GM23338 (cell line): ENCODE data around the gene ATP6V1F. TPM values are rescaled to one million over a fixed set of nuclear protein-coding genes. Genes with fewer than 3 reads are reported as not detected.

Source experiments
- ATAC-seq: fragments of 200-7000 bp; cut with Tn5 transposase; 3 replicates; pipeline ENCODE4 v1.9.1; 2020
- DNase-seq: peaks from one replicate; pipeline ENCODE4 v3.0.0-alpha.2; 2015; ENCODE audit warnings: low spot score
- H2AFZ ChIP-seq: fragments of 200-600 bp; sonication (generic); 2 replicates; pipeline ENCODE4 v1.8.0; 2016; ENCODE audit warnings: antibody characterized with exemption, mild to moderate bottlenecking, moderate library complexity
- H3F3A ChIP-seq: fragments of 200-600 bp; sonication (generic); replicated peaks from 2 replicates; pipeline ENCODE4 v1.8.0; 2017; ENCODE audit warnings: antibody characterized with exemption, mixed run types, low read depth
- H3K27ac ChIP-seq: fragments of 200-600 bp; sonication (generic); 2 replicates; pipeline ENCODE4 v1.6.1; 2016; ENCODE audit warnings: low read depth
- H3K27me3 ChIP-seq: fragments of 200-600 bp; sonication (generic); 2 replicates; pipeline ENCODE4 v1.8.0; 2016; ENCODE audit warnings: mild to moderate bottlenecking, mixed run types, moderate library complexity; ENCODE audit not compliant: insufficient read depth
- H3K36me3 ChIP-seq: fragments of 200-600 bp; sonication (generic); 2 replicates; pipeline ENCODE4 v1.8.0; 2016; ENCODE audit warnings: mild to moderate bottlenecking; ENCODE audit not compliant: insufficient read depth
- H3K4me1 ChIP-seq: fragments of 200-600 bp; sonication (generic); 2 replicates; pipeline ENCODE4 v1.8.0; 2016; ENCODE audit warnings: mild to moderate bottlenecking, moderate library complexity; ENCODE audit not compliant: insufficient read depth
- H3K4me2 ChIP-seq: fragments of 200-600 bp; sonication (generic); 2 replicates; pipeline ENCODE4 v1.7.1; 2017; ENCODE audit warnings: mixed run types
- H3K4me3 ChIP-seq: fragments of 200-600 bp; sonication (generic); 2 replicates; pipeline ENCODE4 v1.6.1; 2016; ENCODE audit warnings: mixed run types
- H3K79me2 ChIP-seq: fragments of 200-600 bp; sonication (generic); replicated peaks from 2 replicates; pipeline ENCODE4 v1.8.0; 2017; ENCODE audit warnings: mild to moderate bottlenecking; ENCODE audit not compliant: insufficient read depth
- H3K9me2 ChIP-seq: fragments of 200-600 bp; sonication (generic); 2 replicates; pipeline ENCODE4 v1.8.0; 2017; ENCODE audit not compliant: insufficient read depth
- H4K20me1 ChIP-seq: fragments of 200-600 bp; sonication (generic); replicated peaks from 2 replicates; pipeline ENCODE4 v1.8.0; 2017; ENCODE audit warnings: mild to moderate bottlenecking; ENCODE audit not compliant: insufficient read depth
- H3K27ac Mint-ChIP-seq: 2 replicates; pipeline ENCODE4 v1.8.0; 2020; ENCODE audit warnings: inconsistent platforms, mild to moderate bottlenecking, moderate library complexity, mixed read lengths
- H3K27me3 Mint-ChIP-seq: 3 replicates; pipeline ENCODE4 v1.8.0; 2022; ENCODE audit warnings: low read depth, mild to moderate bottlenecking, moderate library complexity, mixed read lengths, inconsistent platforms; ENCODE audit not compliant: insufficient read depth, poor library complexity
- H3K36me3 Mint-ChIP-seq: 3 replicates; pipeline ENCODE4 v1.8.0; 2021; ENCODE audit warnings: low read depth, mild to moderate bottlenecking, inconsistent platforms, moderate library complexity, mixed read lengths
- H3K4me1 Mint-ChIP-seq: 3 replicates; pipeline ENCODE4 v1.8.0; 2020; ENCODE audit warnings: mild to moderate bottlenecking, inconsistent platforms, mixed read lengths
- H3K4me3 Mint-ChIP-seq: 3 replicates; pipeline ENCODE4 v1.8.0; 2021; ENCODE audit warnings: moderate library complexity, mild to moderate bottlenecking, inconsistent platforms, mixed read lengths
- H3K9me3 Mint-ChIP-seq: 3 replicates; pipeline ENCODE4 v1.8.0; 2020; ENCODE audit warnings: moderate library complexity, mild to moderate bottlenecking, inconsistent platforms, mixed read lengths
- CREB1 ChIP-seq: fragments of 250-450 bp; sonication (Bioruptor Pico); IDR thresholded peaks from 2 replicates; pipeline ENCODE4 v1.5.0; 2020; ENCODE audit warnings: low read depth, mild to moderate bottlenecking, moderate library complexity
- EZH2 ChIP-seq: fragments of 200-600 bp; sonication (generic); IDR thresholded peaks from one replicate; pipeline ENCODE4 v1.8.0; 2017; ENCODE audit warnings: antibody characterized with exemption, mild to moderate bottlenecking, low read depth; ENCODE audit not compliant: unreplicated experiment
- EZH2phosphoT487 ChIP-seq: fragments of 200-600 bp; sonication (generic); IDR thresholded peaks from one replicate; pipeline ENCODE4 v1.8.1; 2018; ENCODE audit warnings: antibody characterized with exemption; ENCODE audit not compliant: unreplicated experiment
- JUNB ChIP-seq: IDR thresholded peaks from one replicate; pipeline ENCODE4 v1.6.1; 2016; ENCODE audit warnings: antibody characterized with exemption; ENCODE audit not compliant: unreplicated experiment
- NANOG ChIP-seq: IDR thresholded peaks from 2 replicates; pipeline ENCODE4 v1.6.1; 2016; ENCODE audit warnings: antibody characterized with exemption, borderline replicate concordance
- POLR2AphosphoS5 ChIP-seq: IDR thresholded peaks from 2 replicates; pipeline ENCODE4 v1.6.1; 2016; ENCODE audit warnings: antibody characterized with exemption, low read depth
- STAT1 ChIP-seq: IDR thresholded peaks from one replicate; pipeline ENCODE4 v1.6.1; 2016; ENCODE audit warnings: antibody characterized with exemption; ENCODE audit not compliant: unreplicated experiment
- ZNF114 ChIP-seq: fragments of 250-450 bp; sonication (Bioruptor Pico); IDR thresholded peaks from 2 replicates; pipeline ENCODE4 v1.5.0; 2020; ENCODE audit warnings: mild to moderate bottlenecking, moderate library complexity
- ZNF331 ChIP-seq: fragments of 250-450 bp; sonication (Bioruptor Pico); IDR thresholded peaks from 2 replicates; pipeline ENCODE4 v1.5.0; 2020; ENCODE audit warnings: low read depth, mild to moderate bottlenecking, moderate library complexity
- polyA plus RNA-seq: library from polyadenylated mRNA; unstranded; fragments of >200 nt; fragmentation: Nextera tagmentation; extraction: Ambion mirVana; gene quantifications from 2 replicates; pipeline ENCODE4 v1.2.1, GENCODE V29; 2016
- total RNA-seq: library from RNA; depleted of rRNA; stranded (reverse); fragments of >200 nt; shearing (Covaris generic); gene quantifications from 2 replicates; pipeline ENCODE4 v1.2.3, GENCODE V29; 2014
- TF ChIP-seq, protein P1 (sequence below): fragments of 250-450 bp; sonication (Bioruptor Pico); IDR thresholded peaks from 2 replicates; pipeline ENCODE4 v1.5.0; 2020; ENCODE audit warnings: mild to moderate bottlenecking, moderate library complexity
- TF ChIP-seq, protein P2 (sequence below): IDR thresholded peaks from 2 replicates; pipeline ENCODE4 v1.6.1; 2016; ENCODE audit warnings: antibody characterized with exemption
- TF ChIP-seq, protein P3 (sequence below): IDR thresholded peaks from one replicate; pipeline ENCODE4 v1.6.1; 2018; ENCODE audit warnings: antibody characterized with exemption; ENCODE audit not compliant: unreplicated experiment
- TF ChIP-seq, protein P4 (sequence below), 2 experiments: fragments of 200-600 bp in 1 of 2; sonication (generic) in 1 of 2; conservative IDR thresholded peaks; 2 replicates each; pipeline versions ENCODE4 v1.5.1 to v1.6.1; 2016 to 2017; ENCODE audit warnings: antibody characterized with exemption in 2 of 2, low read depth in 2 of 2, mild to moderate bottlenecking in 2 of 2, moderate library complexity in 1 of 2

The ATP6V1F gene
- total and polyA plus RNA-seq, 2 experiments from 2014 or later: 66.5 to 271 TPM

DNA sequence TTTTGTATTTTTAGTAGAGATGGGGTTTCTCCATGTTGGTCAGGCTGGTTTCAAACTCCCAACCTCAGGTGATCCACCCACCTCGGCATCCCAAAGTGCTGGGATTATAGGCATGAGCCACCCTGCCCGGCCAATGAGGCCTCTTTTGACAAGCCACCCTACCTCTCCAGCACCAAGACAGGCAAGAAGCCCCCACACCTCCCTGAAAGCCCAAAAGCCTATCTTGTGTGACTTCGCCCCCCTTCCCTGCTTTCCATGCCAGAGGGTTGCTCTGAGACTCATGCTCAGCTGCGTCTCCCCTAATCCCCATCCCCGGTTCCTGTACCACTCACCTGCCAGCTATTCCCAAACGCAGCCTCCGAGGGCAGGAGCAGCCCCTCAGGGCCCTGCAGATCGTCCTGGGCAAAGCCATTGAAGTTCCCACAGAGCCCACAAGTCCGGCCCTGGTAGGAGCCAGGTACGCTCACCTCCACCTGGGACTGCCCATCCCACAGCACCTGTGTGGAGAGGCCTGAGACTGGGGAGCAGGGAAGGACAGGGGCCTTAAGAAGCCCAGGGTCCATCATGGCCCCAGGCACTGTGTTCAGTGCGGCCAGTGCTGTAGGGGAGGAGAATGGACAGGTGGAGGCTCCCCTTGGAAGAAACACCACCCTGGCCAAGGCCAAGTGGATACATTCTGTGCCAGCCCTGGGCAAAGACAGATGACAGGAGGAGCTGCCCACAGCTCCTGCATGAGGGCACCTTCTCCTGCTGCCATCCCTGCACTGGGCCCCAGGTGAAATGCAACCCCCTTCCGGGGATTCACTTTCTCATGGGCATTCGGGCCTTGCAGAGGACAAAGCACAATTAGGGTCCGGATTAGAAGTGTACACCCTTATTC, 15.8 kb downstream of the ATP6V1F start:
- Histone ChIP-seq H3K4me2 (no peak overlapping the region), H3K4me3 (no peak overlapping the region), H3K9me2 (no peaks in the 10 kb centered on the region), H3F3A (no peaks in the 10 kb centered on the region), H3K27ac (no peak overlapping the region), H2AFZ (no peak overlapping the region), H3K4me1 (peaks cover 4% of the 10 kb centered on the region; the same call in 1 of the 2 replicates), H3K36me3 (no peaks in the 10 kb centered on the region), H3K79me2 (no peaks in the 10 kb centered on the region), H3K27me3 (no peaks in the 10 kb centered on the region), H4K20me1 (no peaks in the 10 kb centered on the region)
- Mint-ChIP-seq H3K36me3 (no peaks in the 10 kb centered on the region), H3K27me3 (peaks cover 20% of the 10 kb centered on the region), H3K9me3 (peaks cover 2% of the 10 kb centered on the region; the same call in 1 of the 3 replicates), H3K4me1 (no peaks in the 10 kb centered on the region; the same call in 1 of the 3 replicates), H3K4me3 (no peak overlapping the region), H3K27ac (no peak overlapping the region)
- ATAC-seq (no peak), DNase-seq (no peak)
- TF ChIP-seq STAT1 (no peak), ZNF331 (no peak), JUNB (no peak), CREB1 (CRISPR knock-in tag) (no peak), ZNF114 (CRISPR knock-in tag) (no peak), NANOG (no peak), POLR2AphosphoS5 (no peak), EZH2phosphoT487 (no peak), EZH2 (no peak)
- TF ChIP-seq, protein P1, sequence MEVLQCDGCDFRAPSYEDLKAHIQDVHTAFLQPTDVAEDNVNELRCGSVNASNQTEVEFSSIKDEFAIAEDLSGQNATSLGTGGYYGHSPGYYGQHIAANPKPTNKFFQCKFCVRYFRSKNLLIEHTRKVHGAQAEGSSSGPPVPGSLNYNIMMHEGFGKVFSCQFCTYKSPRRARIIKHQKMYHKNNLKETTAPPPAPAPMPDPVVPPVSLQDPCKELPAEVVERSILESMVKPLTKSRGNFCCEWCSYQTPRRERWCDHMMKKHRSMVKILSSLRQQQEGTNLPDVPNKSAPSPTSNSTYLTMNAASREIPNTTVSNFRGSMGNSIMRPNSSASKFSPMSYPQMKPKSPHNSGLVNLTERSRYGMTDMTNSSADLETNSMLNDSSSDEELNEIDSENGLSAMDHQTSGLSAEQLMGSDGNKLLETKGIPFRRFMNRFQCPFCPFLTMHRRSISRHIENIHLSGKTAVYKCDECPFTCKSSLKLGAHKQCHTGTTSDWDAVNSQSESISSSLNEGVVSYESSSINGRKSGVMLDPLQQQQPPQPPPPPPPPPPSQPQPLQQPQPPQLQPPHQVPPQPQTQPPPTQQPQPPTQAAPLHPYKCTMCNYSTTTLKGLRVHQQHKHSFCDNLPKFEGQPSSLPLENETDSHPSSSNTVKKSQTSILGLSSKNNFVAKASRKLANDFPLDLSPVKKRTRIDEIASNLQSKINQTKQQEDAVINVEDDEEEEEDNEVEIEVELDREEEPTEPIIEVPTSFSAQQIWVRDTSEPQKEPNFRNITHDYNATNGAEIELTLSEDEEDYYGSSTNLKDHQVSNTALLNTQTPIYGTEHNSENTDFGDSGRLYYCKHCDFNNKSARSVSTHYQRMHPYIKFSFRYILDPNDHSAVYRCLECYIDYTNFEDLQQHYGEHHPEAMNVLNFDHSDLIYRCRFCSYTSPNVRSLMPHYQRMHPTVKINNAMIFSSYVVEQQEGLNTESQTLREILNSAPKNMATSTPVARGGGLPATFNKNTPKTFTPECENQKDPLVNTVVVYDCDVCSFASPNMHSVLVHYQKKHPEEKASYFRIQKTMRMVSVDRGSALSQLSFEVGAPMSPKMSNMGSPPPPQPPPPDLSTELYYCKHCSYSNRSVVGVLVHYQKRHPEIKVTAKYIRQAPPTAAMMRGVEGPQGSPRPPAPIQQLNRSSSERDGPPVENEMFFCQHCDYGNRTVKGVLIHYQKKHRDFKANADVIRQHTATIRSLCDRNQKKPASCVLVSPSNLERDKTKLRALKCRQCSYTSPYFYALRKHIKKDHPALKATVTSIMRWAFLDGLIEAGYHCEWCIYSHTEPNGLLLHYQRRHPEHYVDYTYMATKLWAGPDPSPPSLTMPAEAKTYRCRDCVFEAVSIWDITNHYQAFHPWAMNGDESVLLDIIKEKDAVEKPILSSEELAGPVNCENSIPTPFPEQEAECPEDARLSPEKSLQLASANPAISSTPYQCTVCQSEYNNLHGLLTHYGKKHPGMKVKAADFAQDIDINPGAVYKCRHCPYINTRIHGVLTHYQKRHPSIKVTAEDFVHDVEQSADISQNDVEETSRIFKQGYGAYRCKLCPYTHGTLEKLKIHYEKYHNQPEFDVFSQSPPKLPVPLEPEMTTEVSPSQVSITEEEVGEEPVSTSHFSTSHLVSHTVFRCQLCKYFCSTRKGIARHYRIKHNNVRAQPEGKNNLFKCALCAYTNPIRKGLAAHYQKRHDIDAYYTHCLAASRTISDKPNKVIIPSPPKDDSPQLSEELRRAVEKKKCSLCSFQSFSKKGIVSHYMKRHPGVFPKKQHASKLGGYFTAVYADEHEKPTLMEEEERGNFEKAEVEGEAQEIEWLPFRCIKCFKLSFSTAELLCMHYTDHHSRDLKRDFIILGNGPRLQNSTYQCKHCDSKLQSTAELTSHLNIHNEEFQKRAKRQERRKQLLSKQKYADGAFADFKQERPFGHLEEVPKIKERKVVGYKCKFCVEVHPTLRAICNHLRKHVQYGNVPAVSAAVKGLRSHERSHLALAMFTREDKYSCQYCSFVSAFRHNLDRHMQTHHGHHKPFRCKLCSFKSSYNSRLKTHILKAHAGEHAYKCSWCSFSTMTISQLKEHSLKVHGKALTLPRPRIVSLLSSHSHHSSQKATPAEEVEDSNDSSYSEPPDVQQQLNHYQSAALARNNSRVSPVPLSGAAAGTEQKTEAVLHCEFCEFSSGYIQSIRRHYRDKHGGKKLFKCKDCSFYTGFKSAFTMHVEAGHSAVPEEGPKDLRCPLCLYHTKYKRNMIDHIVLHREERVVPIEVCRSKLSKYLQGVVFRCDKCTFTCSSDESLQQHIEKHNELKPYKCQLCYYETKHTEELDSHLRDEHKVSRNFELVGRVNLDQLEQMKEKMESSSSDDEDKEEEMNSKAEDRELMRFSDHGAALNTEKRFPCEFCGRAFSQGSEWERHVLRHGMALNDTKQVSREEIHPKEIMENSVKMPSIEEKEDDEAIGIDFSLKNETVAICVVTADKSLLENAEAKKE (CRISPR knock-in tag): no peak
- TF ChIP-seq, protein P2, sequence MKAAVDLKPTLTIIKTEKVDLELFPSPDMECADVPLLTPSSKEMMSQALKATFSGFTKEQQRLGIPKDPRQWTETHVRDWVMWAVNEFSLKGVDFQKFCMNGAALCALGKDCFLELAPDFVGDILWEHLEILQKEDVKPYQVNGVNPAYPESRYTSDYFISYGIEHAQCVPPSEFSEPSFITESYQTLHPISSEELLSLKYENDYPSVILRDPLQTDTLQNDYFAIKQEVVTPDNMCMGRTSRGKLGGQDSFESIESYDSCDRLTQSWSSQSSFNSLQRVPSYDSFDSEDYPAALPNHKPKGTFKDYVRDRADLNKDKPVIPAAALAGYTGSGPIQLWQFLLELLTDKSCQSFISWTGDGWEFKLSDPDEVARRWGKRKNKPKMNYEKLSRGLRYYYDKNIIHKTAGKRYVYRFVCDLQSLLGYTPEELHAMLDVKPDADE: no peak
- TF ChIP-seq, protein P3, sequence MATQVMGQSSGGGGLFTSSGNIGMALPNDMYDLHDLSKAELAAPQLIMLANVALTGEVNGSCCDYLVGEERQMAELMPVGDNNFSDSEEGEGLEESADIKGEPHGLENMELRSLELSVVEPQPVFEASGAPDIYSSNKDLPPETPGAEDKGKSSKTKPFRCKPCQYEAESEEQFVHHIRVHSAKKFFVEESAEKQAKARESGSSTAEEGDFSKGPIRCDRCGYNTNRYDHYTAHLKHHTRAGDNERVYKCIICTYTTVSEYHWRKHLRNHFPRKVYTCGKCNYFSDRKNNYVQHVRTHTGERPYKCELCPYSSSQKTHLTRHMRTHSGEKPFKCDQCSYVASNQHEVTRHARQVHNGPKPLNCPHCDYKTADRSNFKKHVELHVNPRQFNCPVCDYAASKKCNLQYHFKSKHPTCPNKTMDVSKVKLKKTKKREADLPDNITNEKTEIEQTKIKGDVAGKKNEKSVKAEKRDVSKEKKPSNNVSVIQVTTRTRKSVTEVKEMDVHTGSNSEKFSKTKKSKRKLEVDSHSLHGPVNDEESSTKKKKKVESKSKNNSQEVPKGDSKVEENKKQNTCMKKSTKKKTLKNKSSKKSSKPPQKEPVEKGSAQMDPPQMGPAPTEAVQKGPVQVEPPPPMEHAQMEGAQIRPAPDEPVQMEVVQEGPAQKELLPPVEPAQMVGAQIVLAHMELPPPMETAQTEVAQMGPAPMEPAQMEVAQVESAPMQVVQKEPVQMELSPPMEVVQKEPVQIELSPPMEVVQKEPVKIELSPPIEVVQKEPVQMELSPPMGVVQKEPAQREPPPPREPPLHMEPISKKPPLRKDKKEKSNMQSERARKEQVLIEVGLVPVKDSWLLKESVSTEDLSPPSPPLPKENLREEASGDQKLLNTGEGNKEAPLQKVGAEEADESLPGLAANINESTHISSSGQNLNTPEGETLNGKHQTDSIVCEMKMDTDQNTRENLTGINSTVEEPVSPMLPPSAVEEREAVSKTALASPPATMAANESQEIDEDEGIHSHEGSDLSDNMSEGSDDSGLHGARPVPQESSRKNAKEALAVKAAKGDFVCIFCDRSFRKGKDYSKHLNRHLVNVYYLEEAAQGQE: no peak
- TF ChIP-seq, protein P4, sequence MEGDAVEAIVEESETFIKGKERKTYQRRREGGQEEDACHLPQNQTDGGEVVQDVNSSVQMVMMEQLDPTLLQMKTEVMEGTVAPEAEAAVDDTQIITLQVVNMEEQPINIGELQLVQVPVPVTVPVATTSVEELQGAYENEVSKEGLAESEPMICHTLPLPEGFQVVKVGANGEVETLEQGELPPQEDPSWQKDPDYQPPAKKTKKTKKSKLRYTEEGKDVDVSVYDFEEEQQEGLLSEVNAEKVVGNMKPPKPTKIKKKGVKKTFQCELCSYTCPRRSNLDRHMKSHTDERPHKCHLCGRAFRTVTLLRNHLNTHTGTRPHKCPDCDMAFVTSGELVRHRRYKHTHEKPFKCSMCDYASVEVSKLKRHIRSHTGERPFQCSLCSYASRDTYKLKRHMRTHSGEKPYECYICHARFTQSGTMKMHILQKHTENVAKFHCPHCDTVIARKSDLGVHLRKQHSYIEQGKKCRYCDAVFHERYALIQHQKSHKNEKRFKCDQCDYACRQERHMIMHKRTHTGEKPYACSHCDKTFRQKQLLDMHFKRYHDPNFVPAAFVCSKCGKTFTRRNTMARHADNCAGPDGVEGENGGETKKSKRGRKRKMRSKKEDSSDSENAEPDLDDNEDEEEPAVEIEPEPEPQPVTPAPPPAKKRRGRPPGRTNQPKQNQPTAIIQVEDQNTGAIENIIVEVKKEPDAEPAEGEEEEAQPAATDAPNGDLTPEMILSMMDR (conservative IDR thresholded peaks at IDR 0.05; ENCODE audit: low read depth in 2 of 2): no peak
